H1 (cell line): Measurements from ENCODE around the gene CABP4. TPM values are rescaled to one million over a fixed set of nuclear protein-coding genes. Genes with fewer than 3 reads are reported as not detected.

Source experiments
- CTCF ChIA-PET: fragments of 300-600 bp; sonication (Branson Sonifier 250); formaldehyde crosslinking; loops from one replicate; lab custom pipeline; 2021; ENCODE audit not compliant: partially characterized antibody; lab: Charles Lee
- POLR2A ChIA-PET: fragments of 300-600 bp; sonication (Branson Sonifier 250); formaldehyde crosslinking; loops from one replicate; lab custom pipeline; 2021; ENCODE audit warnings: inconsistent platforms; ENCODE audit not compliant: partially characterized antibody; lab: Charles Lee
- DNase-seq, 2 experiments: peaks; one replicate each; pipeline versions ENCODE4 v3.0.0 to v3.0.0-alpha.2; 2010 to 2022; ENCODE audit warnings: low spot score in 2 of 2, low read depth in 1 of 2, mixed read lengths in 1 of 2
- FAIRE-seq: peaks from 2 replicates; lab custom pipeline; 2011; peaks lifted over from hg19 to GRCh38; lab: Jason Lieb, UNC
- H2AFZ ChIP-seq: 2 replicates; pipeline ENCODE4 v1.8.1; 2012; ENCODE audit warnings: low read length, inconsistent platforms
- H2AK5ac ChIP-seq: 2 replicates; pipeline ENCODE4 v1.6.1; 2013; ENCODE audit warnings: low read depth, low read length
- H2BK120ac ChIP-seq: replicated peaks from 2 replicates; pipeline ENCODE3; 2013; ENCODE audit warnings: low read depth, low read length, inconsistent platforms
- H2BK12ac ChIP-seq: 2 replicates; pipeline ENCODE4 v1.6.1; 2013; ENCODE audit warnings: low read depth, low read length
- H2BK15ac ChIP-seq: 2 replicates; pipeline ENCODE4 v1.6.1; 2013; ENCODE audit warnings: low read length
- H2BK20ac ChIP-seq: 2 replicates; pipeline ENCODE4 v1.6.1; 2013; ENCODE audit warnings: low read length
- H2BK5ac ChIP-seq: 2 replicates; pipeline ENCODE4 v1.6.1; 2013; ENCODE audit warnings: low read depth, low read length
- H3K14ac ChIP-seq: 2 replicates; pipeline ENCODE4 v1.6.1; 2013; ENCODE audit warnings: inconsistent platforms; ENCODE audit not compliant: insufficient read length
- H3K18ac ChIP-seq: 2 replicates; pipeline ENCODE4 v1.6.1; 2013; ENCODE audit warnings: low read length; ENCODE audit errors: extremely low read depth
- H3K23ac ChIP-seq: 2 replicates; pipeline ENCODE4 v1.6.1; 2013; ENCODE audit warnings: inconsistent platforms; ENCODE audit not compliant: insufficient read length
- H3K23me2 ChIP-seq: 2 replicates; pipeline ENCODE4 v1.6.1; 2013; ENCODE audit warnings: low read depth, low read length
- H3K27ac ChIP-seq: 2 replicates; pipeline ENCODE4 v1.6.1; 2011; ENCODE audit warnings: low read depth, low read length, inconsistent platforms
- H3K27me3 ChIP-seq, 4 experiments: replicated peaks in 1 of 4; 1 replicate in 1 of 4; 2 replicates in 3 of 4; pipeline versions ENCODE4 v1.6.1 to v1.8.1; 2011 to 2013; ENCODE audit warnings: low read length in 3 of 4, mild to moderate bottlenecking in 3 of 4, inconsistent platforms in 2 of 4, mixed read lengths in 2 of 4, moderate library complexity in 1 of 4; ENCODE audit not compliant: control insufficient read depth in 3 of 4, insufficient read depth in 3 of 4; ENCODE audit errors: extremely low read depth in 1 of 4
- H3K36me3 ChIP-seq, 4 experiments: 2 replicates each; pipeline versions ENCODE4 v1.6.1 to v1.8.1; 2011 to 2013; ENCODE audit warnings: mild to moderate bottlenecking in 4 of 4, low read length in 3 of 4, moderate library complexity in 2 of 4, control low read depth in 1 of 4, inconsistent platforms in 1 of 4; ENCODE audit not compliant: insufficient read depth in 4 of 4, control insufficient read depth in 2 of 4
- H3K4ac ChIP-seq: replicated peaks from 2 replicates; pipeline ENCODE3; 2013; ENCODE audit warnings: low read length, low read depth, mixed read lengths, inconsistent platforms; ENCODE audit not compliant: insufficient read length
- H3K4me1 ChIP-seq, 4 experiments: replicated peaks in 1 of 4; 1 replicate in 1 of 4; 2 replicates in 3 of 4; pipeline versions ENCODE4 v1.6.1 to v1.8.1; 2011 to 2013; ENCODE audit warnings: low read length in 3 of 4, inconsistent platforms in 2 of 4, mixed read lengths in 1 of 4; ENCODE audit not compliant: insufficient read depth in 4 of 4, control insufficient read depth in 3 of 4
- H3K4me2 ChIP-seq, 2 experiments: 2 replicates each; pipeline versions ENCODE4 v1.6.1 to v1.8.1; 2011 to 2013; ENCODE audit warnings: low read depth in 2 of 2, low read length in 2 of 2, control low read depth in 1 of 2, inconsistent platforms in 1 of 2, mild to moderate bottlenecking in 1 of 2; ENCODE audit not compliant: insufficient read depth in 1 of 2
- H3K4me3 ChIP-seq, 4 experiments: fragments of 200-600, 300-600 bp in 1 of 4; sonication (generic), shearing (Covaris generic), sonication (Bioruptor Twin) in 1 of 4; 2 replicates each; pipeline versions ENCODE4 v1.5.1 to v1.8.1; 2011 to 2016; ENCODE audit warnings: low read length in 4 of 4, low read depth in 3 of 4, control low read depth in 2 of 4, inconsistent platforms in 2 of 4, mild to moderate bottlenecking in 2 of 4, mixed read lengths in 1 of 4, moderate library complexity in 1 of 4; ENCODE audit not compliant: insufficient read depth in 2 of 4; ENCODE audit errors: extremely low read depth in 1 of 4
- H3K56ac ChIP-seq: replicated peaks from 2 replicates; pipeline ENCODE3; 2013; ENCODE audit warnings: low read depth, mild to moderate bottlenecking, mixed read lengths, low read length, inconsistent platforms; ENCODE audit not compliant: insufficient read length
- H3K79me1 ChIP-seq: 2 replicates; pipeline ENCODE4 v1.6.1; 2013; ENCODE audit warnings: low read depth, low read length, control low read depth
- H3K79me2 ChIP-seq, 2 experiments: 2 replicates each; pipeline versions ENCODE4 v1.6.1 to v1.8.1; 2012 to 2013; ENCODE audit warnings: low read length in 2 of 2, mild to moderate bottlenecking in 2 of 2, inconsistent platforms in 1 of 2; ENCODE audit not compliant: insufficient read depth in 2 of 2, control insufficient read depth in 1 of 2
- H3K9ac ChIP-seq, 4 experiments: replicated peaks in 1 of 4; 1 replicate in 1 of 4; 2 replicates in 3 of 4; pipeline versions ENCODE4 v1.6.1 to v1.8.1; 2011 to 2013; ENCODE audit warnings: low read depth in 3 of 4, low read length in 3 of 4, control low read depth in 2 of 4, mild to moderate bottlenecking in 2 of 4, moderate library complexity in 2 of 4, inconsistent platforms in 1 of 4; ENCODE audit errors: extremely low read depth in 1 of 4
- H3K9me3 ChIP-seq, 2 experiments: 2 replicates each; pipeline versions ENCODE4 v1.6.1 to v1.8.1; 2012 to 2013; ENCODE audit warnings: mild to moderate bottlenecking in 2 of 2, moderate library complexity in 2 of 2, control low read depth in 1 of 2, inconsistent platforms in 1 of 2, low read depth in 1 of 2, low read length in 1 of 2, mixed read lengths in 1 of 2; ENCODE audit not compliant: insufficient read depth in 2 of 2
- H4K20me1 ChIP-seq, 2 experiments: replicated peaks in 1 of 2; 2 replicates each; pipeline versions ENCODE3 to v1.8.1; 2011 to 2013; ENCODE audit warnings: inconsistent platforms in 2 of 2, low read length in 2 of 2, mild to moderate bottlenecking in 1 of 2; ENCODE audit not compliant: insufficient read depth in 2 of 2, control insufficient read depth in 1 of 2
- H4K5ac ChIP-seq: 2 replicates; pipeline ENCODE4 v1.6.1; 2013; ENCODE audit warnings: low read length, low read depth, mixed read lengths, inconsistent platforms; ENCODE audit not compliant: insufficient read length
- H4K8ac ChIP-seq: 2 replicates; pipeline ENCODE4 v1.8.0; 2013; ENCODE audit warnings: mild to moderate bottlenecking, moderate library complexity, low read length, inconsistent platforms; ENCODE audit not compliant: insufficient read depth; ENCODE audit errors: extremely low read depth
- H4K91ac ChIP-seq: replicated peaks from 2 replicates; pipeline ENCODE3; 2013; ENCODE audit warnings: low read length, mixed read lengths, inconsistent platforms; ENCODE audit not compliant: insufficient read length
- ATF2 ChIP-seq: IDR thresholded peaks from 2 replicates; pipeline ENCODE4 v1.6.1; 2012; ENCODE audit warnings: low read length, inconsistent platforms
- ATF3 ChIP-seq: IDR thresholded peaks from 2 replicates; pipeline ENCODE4 v1.6.1; 2011; ENCODE audit warnings: low read depth, mild to moderate bottlenecking, low read length; ENCODE audit not compliant: insufficient read depth
- FOSL1 ChIP-seq: IDR thresholded peaks from 2 replicates; pipeline ENCODE4 v1.6.1; 2011; ENCODE audit warnings: mild to moderate bottlenecking, low read depth, low read length, moderate library complexity; ENCODE audit not compliant: insufficient read depth
- JUND ChIP-seq: IDR thresholded peaks from 2 replicates; pipeline ENCODE4 v1.6.1; 2011; ENCODE audit warnings: mild to moderate bottlenecking, improper control_type of control experiment, low read length
- KDM5A ChIP-seq: fragments of 200-600 bp; IDR thresholded peaks from 2 replicates; pipeline ENCODE4 v1.7.1; 2012; ENCODE audit warnings: mild to moderate bottlenecking, low read length, inconsistent platforms, mixed read lengths
- POU5F1 ChIP-seq: IDR thresholded peaks from 2 replicates; pipeline ENCODE4 v1.6.1; 2011; ENCODE audit warnings: low read depth, mild to moderate bottlenecking, low read length, moderate library complexity
- RAD21 ChIP-seq, 2 experiments: IDR thresholded peaks in 1 of 2; conservative IDR thresholded peaks in 1 of 2; 2 replicates each; pipeline ENCODE4 v1.6.1; 2011; ENCODE audit warnings: low read depth in 2 of 2, low read length in 2 of 2, improper control_type of control experiment in 1 of 2, inconsistent platforms in 1 of 2, mild to moderate bottlenecking in 1 of 2, moderate library complexity in 1 of 2
- TAF7 ChIP-seq: optimal IDR thresholded peaks from 2 replicates; pipeline ENCODE3; 2011; ENCODE audit warnings: low read depth, mild to moderate bottlenecking, inconsistent platforms, low read length, moderate library complexity, borderline replicate concordance
- TBP ChIP-seq: IDR thresholded peaks from 2 replicates; pipeline ENCODE4 v1.6.1; 2011; ENCODE audit warnings: low read depth, low read length, improper control_type of control experiment
- WGBS, 2 experiments: shearing (Covaris generic) in 1 of 2; methylation state at CpG; one replicate each; pipeline versions ENCODE4 v1.1.6 to v1.1.7; 2013 to 2015; ENCODE audit warnings: low lambda C conversion rate in 2 of 2, mixed read lengths in 2 of 2, inconsistent platforms in 1 of 2, low coverage in 1 of 2, missing lambda C conversion rate in 1 of 2; ENCODE audit not compliant: insufficient replicate concordance in 2 of 2, insufficient coverage in 1 of 2, insufficient read length in 1 of 2; ENCODE audit errors: extremely low coverage in 1 of 2, missing lambda C conversion rate in 1 of 2; 5-methylcytosine and 5-hydroxymethylcytosine counted together
- polyA plus RNA-seq, 7 experiments: library from polyadenylated mRNA; depleted of rRNA in 3 of 7; stranded (reverse) in 5 of 7; unstranded in 2 of 7; fragments of >200 nt in 5 of 7; fragments of 200-250 nt in 2 of 7; gene quantifications; 1 replicate in 5 of 7; 2 replicates in 1 of 7; 4 replicates in 1 of 7; pipeline versions ENCODE4 v1.2.1 to v1.2.3, GENCODE V29; 2011 to 2013; ENCODE audit warnings: missing spikeins in 2 of 7, mixed read lengths in 2 of 7
- total RNA-seq: library from RNA; stranded (reverse); fragmentation: NEBNext Ultra II Directional; extraction: Animal tissue kit (Norgen Biotek cat#: 25700); gene quantifications from 2 replicates; pipeline ENCODE4 v1.2.1, GENCODE V29; 2021

The CABP4 gene
- total and polyA plus RNA-seq, 2 of the 8 experiments (the other 6 are each of a cell fraction or from before 2014, with no cell fraction given): not detected

- no peak overlapping the region for H3K14ac ChIP-seq
- H2AK5ac ChIP-seq: no peak overlapping the region
- H2AFZ ChIP-seq: 0 out of 2 replicates have a peak overlapping the region, but pooled peaks have one; percentile 16
- peak overlapping the region in 1 of 2 experiments; percentile 59; a peak in 3 of 4 replicates for H3K4me2 ChIP-seq
- no peak overlapping the region for H2BK5ac ChIP-seq
- no peaks in the 10 kb centered on the region for H3K79me2 ChIP-seq
- peaks cover 0 to 8% (median 4%) of the 10 kb centered on the region in 4 experiments; a peak in 4 of 7 replicates for H3K4me1 ChIP-seq
- H3K4ac ChIP-seq: no peak overlapping the region
- H3K27ac ChIP-seq: no peak overlapping the region
- H2BK12ac ChIP-seq: no peak overlapping the region
- H4K20me1 ChIP-seq: peaks cover 0 to 3% of the 10 kb centered on the region in 2 experiments
- H3K36me3 ChIP-seq: no peaks in the 10 kb centered on the region
- H4K5ac ChIP-seq: no peak overlapping the region
- DNase-seq: no peak
- no peaks in the 10 kb centered on the region for H3K9me3 ChIP-seq
- H3K18ac ChIP-seq: no peak overlapping the region
- no peak overlapping the region for H3K9ac ChIP-seq
- WGBS, 2 experiments: 71% methylated on average over 22 of the region's 22 CpGs; no CpG with 5 or more reads in 1 of the 2 experiments
- no peaks in the 10 kb centered on the region for H3K79me1 ChIP-seq
- H3K4me3 ChIP-seq: peak overlapping the region in 2 of 4 experiments; percentile 7 to 64; a peak in 3 of 8 replicates
- ChIA-PET POLR2A (interaction anchor here (0.8 to 10.2 kb wide), 8 partner anchors 9 to 68 kb away, joined by 3 to 104 read pairs (median 4); partner anchors contain the start of genes PPP1CA, PTPRCAP and RAD9A), CTCF (interaction anchor here (0.6 to 0.7 kb wide), 3 partner anchors 21 to 40 kb away, joined by 3 to 5 read pairs (median 3); no protein-coding TSS in a partner anchor)
- no peak overlapping the region for H3K56ac ChIP-seq
- no peak overlapping the region for H4K91ac ChIP-seq
- 0 out of 2 replicates have a peak overlapping the region, but pooled peaks have one; percentile 29 for H2BK15ac ChIP-seq
- no peak overlapping the region for H3K23ac ChIP-seq
- no peak overlapping the region for H2BK120ac ChIP-seq
- H4K8ac ChIP-seq: no peak overlapping the region; the same call in 1 of the 2 replicates
- peaks cover 0 to 8% (median 5%) of the 10 kb centered on the region in 4 experiments; a peak in 4 of 7 replicates for H3K27me3 ChIP-seq
- H2BK20ac ChIP-seq: no peak overlapping the region
- H3K23me2 ChIP-seq: peaks cover 10% of the 10 kb centered on the region; the same call in 1 of the 2 replicates
- no peak for FAIRE-seq
- TF ChIP-seq TAF7 (no peak), RAD21 (IDR thresholded peaks at IDR 0.05 in 1 of 2, conservative IDR thresholded peaks at IDR 0.05 in 1 of 2; ENCODE audit: low read depth in 2 of 2, low read length in 2 of 2) (no peak), POU5F1 (no peak), JUND (no peak), KDM5A (no peak), FOSL1 (no peak), TBP (no peak), ATF3 (no peak), ATF2 (no peak)
Measured at GRCh38 chr11:67421430-67422031, 33.6 kb upstream of the CABP4 start.
